ENCODE data around the gene TRAF3IP3.

- no peak for TF ChIP-seq CTCF (conservative IDR thresholded peaks at IDR 0.05 in 1 of 2, IDR thresholded peaks at IDR 0.05 in 1 of 2; ENCODE audit: low read depth in 1 of 2, low read length in 2 of 2)
- no peak for TF ChIP-seq EZH2 (IDR thresholded peaks at IDR 0.05; ENCODE audit: low read length, missing control alignments)
Observed at GRCh38 chr1:209720326-209720725, 35.5 kb upstream of the TRAF3IP3 start.

All from fibroblast of lung (primary cell).